Fibroblast of skin of left biceps (primary cell): ENCODE measurements around the gene PLEKHS1.
A peak's percentile ranks its signal among the peaks of the same experiment; 100 is the strongest.

Experiments used
- DNase-seq, 2 experiments: peaks; one replicate each; pipeline ENCODE4 v3.0.0-alpha.2; 2013; ENCODE audit warnings: low read depth in 2 of 2

Gene PLEKHS1

DNA sequence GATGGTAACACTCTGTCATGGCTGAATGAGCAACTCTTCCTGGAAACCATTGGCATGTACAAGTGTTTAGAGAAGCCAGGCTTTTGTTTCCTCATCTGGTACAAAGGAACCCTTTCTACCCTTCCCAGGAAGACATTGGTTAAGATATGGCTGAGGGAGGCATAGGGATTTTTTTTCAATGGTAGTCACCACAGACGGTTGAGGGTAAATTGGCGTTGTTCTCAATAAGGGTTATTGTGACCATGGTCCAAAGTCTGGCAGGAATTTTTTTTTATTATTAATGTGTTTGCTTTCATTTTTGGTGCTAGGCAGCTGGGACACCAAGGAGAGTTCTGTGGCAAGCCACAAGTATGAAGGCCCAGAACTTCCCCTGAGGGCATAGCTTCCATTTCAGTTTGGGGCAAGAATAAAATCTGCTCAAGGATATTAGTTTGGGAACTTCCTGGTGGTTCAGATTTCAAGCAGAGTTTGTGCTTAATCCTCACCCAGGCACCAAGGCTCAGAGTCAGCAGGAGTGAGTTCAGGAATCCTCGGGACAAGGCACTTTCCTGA is at the start of gene PLEKHS1:
Gene PLEKHS1, plus strand, starts transcription at position 502 of the 552 bp plus-strand sequence. CDS start 3,596 bp downstream, outside the sequence.
- no peak for DNase-seq

DNA sequence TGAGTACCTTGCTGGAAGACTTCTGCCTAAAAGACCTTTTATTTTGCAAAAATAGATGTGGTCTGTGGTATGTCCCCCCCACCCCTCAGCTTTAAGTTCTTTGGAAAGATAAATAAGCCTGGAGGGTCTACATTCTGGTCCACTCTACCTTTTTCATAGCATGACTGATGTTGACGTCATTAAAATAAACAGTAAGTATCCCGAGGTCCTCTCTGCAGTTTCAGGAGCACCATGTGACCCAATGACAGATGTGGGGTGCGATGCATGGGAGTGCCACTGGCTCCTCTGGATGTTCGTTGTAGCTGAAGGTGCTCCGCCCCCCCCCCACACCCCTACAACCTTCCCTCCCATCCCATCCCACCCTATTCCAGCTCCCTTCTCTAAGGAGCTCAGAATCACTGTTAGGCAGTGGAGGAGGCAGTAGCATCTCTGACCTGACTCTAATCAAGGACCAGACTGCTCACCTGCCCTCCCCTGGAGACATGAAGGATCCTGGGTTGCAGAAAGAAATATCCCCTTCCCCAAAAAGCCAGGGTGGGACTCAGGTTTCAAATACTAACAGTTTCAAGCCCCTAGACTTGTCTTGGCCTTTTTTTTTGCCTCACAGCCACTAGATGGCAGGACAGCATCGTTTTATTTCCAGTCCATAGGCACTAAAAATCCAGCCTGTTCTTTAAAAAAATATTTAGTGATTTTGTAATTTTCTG is 46.7 kb upstream of the PLEKHS1 start:
- peak; percentile 16 to 17 for DNase-seq

GRCh38 chr10:113705344-113705652 is 46.2 kb upstream of the PLEKHS1 start:
- no peak for DNase-seq

DNA sequence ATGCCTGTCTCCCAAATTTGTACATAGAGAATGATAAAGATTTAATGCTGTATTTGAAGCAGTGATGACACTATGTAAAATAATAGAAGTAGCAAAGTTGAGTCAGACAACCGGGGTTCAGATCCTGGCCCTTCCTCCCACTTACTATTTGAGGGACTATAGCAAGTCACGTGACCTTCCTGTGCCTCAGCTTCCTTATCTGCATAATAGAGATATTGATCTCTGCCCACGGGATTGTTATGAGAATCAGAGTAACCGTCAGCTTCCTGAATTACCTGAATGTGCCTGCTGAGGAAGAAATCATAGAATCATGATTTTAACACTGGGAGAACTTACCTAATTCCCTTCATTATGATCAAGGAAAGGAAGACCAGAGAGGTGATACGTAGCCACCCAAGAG is 44.9 kb upstream of the PLEKHS1 start:
- DNase-seq = no peak

- no peak for DNase-seq
Measured at GRCh38 chr10:113708640-113709039, 42.8 kb upstream of the PLEKHS1 start.

GRCh38 chr10:113709221-113709838 is 42.2 kb upstream of the PLEKHS1 start:
- peak; percentile 37 to 49 for DNase-seq

DNA sequence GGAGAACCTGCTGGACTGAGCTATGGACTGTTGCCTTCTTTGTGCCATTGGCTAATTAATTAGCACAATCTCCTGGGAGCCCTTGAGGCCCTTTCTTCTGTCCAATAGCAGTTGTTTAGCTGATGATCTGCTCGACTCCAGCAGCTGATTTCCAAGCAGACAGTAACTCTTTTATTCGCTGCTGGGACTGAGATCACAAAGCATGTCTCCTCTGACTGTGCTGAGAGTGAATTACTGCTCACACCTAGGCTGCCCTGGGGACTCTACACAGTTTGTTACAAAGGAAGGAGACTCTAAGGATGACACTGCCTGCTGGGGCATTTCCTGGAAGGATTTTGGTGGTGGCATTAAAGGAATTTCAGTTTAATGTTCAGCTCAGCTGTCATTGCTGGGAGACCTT is 40.3 kb upstream of the PLEKHS1 start:
- no peak for DNase-seq

DNA sequence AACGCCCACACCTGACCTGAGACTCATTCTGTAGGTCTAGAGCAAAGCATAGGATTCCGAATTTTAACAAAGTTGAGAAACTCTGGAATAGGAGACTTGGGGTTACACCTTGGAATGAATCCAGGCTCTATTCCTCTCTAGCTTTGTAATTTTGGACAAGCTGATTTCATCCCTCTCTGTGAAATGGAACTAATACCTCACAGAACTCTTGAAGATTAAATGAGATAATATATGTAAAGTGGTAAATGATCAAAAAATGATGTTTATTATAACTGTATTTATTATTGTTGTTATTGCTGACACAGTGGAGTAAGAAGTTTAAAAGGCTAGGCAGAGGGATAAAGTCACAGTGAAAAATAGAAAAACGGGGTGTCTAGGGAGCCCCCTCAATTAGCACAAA is 39.5 kb upstream of the PLEKHS1 start:
- no peak for DNase-seq

DNA sequence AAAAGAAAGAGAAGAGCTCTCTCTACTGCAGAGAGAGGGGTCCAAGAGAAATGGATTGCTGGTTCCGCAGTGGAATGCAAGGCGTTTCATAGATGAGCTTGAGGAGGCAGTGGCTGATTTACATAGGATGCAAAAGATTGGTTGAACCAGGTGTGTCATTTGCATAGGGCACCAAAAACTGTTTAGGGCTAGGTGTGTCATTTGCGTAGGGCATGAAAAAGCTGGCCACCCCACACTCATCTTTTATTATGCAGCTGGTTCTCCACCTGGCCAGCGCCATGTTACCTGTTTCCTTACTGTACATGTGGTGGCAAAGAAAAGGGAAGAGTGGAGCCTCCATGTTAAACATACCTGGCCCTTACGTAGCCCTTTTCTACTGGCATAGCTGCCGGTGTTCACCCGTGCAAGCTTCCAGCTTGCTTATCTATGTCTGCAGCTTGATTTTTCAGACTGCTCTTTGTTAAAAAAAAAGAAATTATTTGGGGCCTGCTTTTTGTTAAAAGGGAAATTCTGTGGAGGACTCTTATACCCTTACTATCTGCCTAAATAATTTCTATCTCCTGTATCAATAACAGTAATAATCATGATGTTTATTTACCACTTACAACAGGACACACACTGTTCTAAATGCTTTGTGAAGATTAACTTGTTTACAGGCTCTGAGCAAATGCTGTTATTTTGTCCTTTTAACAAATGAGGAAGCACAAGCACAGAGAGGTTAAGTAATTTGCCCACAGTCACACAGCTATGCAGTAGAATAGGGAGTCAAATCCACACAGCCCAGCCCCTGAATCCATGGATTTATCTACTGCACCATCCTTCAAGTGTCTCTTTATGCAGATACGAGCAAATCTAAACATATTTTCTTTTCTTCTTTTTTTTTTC is 38.5 kb upstream of the PLEKHS1 start:
- DNase-seq = no peak

DNA sequence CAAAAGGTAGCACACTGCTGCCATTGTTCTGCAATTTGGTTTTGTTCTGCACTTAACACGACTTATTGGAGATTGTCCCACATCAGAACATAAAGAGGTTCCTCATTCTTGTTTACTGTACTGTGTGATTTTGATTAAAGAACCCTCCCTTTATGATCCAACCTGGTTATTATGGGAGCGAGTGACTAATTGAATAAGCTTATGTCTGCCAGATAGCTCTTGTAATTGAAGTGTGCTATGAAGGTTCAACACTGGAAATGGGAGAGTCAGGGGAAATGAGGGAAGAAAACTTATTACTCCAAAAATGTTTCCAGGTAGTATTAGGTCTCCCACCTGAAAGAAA is 37.9 kb upstream of the PLEKHS1 start:
- DNase-seq = no peak

DNA sequence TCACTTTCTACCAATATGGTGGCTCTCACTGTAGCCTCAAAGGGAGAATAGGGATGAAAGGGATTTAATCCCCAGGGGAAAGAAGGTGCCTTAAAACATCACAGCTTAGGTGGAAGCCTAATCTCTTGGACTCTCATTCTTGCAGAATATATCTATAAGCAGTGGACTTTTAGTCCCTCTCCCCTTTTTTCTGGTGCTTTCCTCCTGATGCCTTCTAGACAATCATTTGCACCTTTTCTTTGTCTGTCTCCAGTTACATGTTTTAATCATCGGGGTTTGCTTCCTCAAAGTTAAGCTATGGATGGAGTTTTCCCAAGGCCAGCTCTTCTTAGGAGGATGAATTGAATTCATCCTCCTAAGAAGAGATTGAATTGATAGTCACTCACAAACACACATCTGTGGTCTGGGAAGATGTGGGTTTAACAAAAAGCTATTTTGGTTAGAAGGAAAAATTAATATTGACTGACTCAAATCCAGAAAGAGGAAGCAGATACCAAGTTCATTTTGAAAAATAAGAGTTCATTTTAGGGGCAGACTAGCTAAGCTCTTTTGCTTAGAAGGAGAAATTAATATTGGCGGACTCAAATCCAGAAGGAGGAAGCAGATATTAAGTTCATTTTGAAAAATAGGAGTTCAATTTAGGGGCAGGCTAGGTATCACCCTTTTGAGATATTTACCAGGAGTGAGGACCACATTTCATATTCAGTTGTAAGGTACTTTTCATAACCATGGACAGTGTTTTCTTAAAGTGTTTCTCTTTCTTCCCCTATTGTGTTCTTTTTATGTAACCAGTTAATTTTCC is 35.2 kb upstream of the PLEKHS1 start:
- DNase-seq = no peak

DNA sequence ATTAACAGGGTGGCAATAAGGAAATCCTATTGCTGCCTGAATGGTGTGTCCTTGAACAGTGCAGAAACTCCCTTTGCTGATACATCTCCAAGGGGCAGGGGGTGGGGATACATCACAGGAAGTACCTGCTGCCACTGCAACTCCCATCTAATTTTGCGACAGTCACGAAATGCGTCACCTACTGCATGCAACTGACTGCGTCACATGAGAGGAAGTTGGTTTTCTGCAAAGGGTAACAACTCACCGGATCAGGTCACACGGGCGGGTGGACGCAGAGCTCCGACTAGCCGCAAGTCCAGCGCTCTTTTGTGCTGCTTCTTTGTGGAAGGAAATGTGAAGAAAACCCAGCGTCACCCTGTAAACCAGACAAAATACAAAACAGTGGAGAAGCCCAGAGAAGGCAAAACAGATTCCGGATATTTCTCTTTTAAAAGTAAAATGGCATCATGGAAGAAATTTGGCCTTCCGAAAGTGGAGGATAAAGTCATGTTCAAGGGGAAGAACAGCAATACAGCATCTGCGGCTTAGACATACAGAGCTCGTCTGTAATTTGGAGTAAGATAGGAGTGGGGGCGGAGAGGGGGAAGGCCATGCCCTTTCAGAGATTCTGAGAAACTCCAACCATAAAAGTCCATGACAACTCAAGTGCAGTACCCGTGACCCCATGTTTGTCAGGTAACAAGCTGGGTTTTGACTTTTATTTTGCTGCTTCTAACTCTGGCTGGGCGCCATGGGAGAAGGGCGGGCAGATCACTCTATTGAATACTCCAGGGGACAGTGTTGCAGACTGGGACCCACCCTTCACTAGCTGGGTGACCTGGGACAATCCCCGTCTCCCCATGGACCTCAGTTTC is 32.3 kb upstream of the PLEKHS1 start:
- no peak for DNase-seq

DNA sequence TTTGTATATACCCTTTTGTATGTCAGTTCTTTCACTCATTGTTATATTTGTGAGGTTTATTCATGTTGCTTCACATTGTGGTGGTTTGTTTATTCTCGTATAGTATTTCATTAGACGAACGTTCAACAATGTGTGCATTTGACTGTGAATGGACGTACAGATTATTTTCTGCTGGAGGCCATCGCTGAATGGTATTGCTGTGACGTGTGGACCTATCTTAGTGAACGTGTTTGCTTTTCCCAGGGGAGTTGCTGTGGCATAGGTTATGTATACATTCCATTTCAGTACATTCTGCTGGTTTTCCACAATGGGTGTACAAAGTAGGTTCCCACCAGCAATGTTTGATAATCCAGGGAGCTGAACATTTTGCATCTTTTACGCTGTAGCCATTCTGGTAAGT is 31.1 kb upstream of the PLEKHS1 start:
- DNase-seq = no peak

DNA sequence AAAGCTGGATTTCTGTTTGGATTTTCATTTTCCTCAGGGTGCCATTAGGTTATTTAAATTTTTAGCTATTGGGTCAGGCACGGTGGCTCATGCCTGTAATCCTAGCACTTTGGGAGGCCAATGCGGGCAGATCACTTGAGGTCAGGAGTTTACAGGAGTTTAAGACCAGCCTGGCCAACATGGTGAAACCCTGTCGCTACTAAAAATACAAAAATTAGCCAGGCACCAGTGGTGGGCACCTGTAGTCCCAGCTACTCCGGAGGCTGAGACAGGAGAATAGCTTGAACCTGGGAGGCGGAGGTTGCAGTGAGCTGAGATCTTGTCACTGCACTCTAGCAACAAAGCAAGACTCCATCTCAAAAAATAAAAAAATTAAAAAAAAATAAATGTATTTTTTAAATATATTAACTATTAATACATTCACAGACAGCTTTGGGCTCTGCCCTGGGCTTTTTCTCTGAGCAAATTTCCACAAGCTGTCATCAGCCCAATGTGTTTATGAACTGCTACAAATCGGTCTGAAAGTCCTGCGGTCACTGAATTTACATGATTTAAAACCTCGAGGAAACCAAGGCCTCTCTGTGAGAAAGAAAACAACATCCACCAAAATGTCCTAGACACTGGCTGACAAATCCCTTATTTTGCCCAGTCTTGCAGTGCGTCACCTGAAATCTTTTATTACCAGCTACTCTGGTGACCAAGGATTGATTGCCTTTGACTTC is 19.2 kb upstream of the PLEKHS1 start:
- DNase-seq = no peak

GRCh38 chr10:113732966-113733365 is 18.5 kb upstream of the PLEKHS1 start:
- DNase-seq = no peak

GRCh38 chr10:113733635-113734034 is 17.8 kb upstream of the PLEKHS1 start:
- no peak for DNase-seq

DNA sequence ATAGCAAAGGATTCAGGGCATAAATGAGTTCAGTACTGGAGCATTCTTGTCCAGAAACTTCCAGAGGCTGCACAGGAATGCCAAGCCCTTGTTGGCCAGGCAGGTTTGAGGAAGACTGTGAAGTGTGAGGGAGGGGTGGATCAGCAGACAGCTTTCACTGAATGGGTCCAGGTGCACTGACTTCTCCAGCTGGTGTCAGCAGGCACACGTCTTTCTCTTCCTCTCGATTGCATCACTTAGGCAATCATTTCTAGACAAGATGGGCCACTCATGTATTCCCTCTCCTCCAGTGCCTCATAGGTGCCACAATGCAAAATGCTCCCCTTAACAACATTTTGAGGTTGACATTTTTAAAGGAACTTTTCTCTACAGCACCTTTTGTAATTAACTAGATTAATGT is 15.6 kb upstream of the PLEKHS1 start:
- DNase-seq = no peak

DNA sequence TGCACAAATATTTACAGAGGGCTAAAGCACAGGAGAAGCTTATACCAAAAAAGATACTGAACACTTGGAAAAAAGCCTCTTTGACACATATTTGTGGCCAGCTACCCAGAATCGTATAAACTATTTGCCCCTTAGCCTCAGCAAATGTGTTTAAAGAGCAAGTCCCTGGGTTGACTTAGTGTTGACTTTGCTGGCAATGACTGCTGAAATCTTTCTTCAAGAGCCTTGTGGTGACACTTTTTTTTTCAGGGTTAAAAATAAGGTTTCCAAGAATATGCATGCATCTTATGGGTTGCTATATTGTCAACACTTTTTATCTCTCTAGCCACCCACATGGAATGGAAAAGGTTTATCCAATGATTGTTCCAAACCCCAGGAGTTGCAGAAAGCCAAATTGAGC is 14.9 kb upstream of the PLEKHS1 start:
- DNase-seq = peak in 1 of 2 experiments; percentile 4

DNA sequence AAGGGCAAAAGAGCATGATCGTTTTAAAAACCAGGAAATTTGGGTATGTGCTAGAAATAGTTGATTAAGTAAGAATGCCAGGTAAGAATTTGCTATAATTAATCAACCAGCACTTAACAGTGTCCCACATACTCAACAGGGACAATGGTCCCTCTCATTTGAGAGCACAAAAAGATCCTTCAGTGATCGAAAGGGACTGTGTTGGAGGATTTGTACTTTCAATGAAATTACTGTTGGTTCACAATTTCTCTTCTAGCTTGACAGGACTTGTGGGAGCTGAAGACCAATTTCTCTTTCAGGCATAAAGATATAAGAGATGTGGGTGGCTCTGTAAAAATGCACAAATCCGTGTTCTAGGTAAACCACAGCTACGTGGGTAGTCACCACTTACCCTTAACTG is 12.5 kb upstream of the PLEKHS1 start:
- no peak for DNase-seq

DNA sequence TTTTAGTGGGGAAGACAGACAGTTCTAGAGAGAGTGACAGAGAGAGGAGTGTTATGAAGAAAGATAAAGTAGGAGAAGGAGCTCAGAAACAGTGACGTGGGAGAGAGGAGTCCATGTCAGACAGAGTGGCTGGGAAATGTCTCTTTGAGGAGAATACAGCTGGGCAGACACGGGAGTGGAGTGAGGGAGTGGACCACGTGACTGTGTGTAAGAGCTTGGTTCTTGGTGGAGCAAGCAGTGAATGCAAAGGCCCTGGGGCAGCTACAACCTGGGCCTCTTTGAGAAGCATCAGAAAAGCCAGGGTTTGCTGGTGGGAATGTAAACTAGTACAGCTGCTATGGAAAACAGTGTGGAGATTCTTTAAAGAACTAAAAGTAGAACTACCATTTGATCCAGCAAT is 11.9 kb upstream of the PLEKHS1 start:
- no peak for DNase-seq
